GM23248 (cell line): Measurements from ENCODE around the gene MTERF4. TPM values are rescaled to one million over a fixed set of nuclear protein-coding genes. Genes with fewer than 3 reads are reported as not detected.

Source experiments
- DNase-seq: peaks from one replicate; pipeline ENCODE4 v3.0.0-alpha.2; 2015
- H2AFZ ChIP-seq: fragments of 200-600 bp; sonication (generic); 2 replicates; pipeline ENCODE4 v1.6.1; 2016; ENCODE audit warnings: antibody characterized with exemption
- H3F3A ChIP-seq: fragments of 200-600 bp; sonication (generic); 2 replicates; pipeline ENCODE4 v1.6.1; 2016; ENCODE audit warnings: mild to moderate bottlenecking, antibody characterized with exemption, mixed run types; ENCODE audit not compliant: insufficient read depth
- H3K27ac ChIP-seq: fragments of 200-600 bp; sonication (generic); 2 replicates; pipeline ENCODE4 v1.5.1; 2016; ENCODE audit warnings: mild to moderate bottlenecking
- H3K27me3 ChIP-seq: fragments of 200-600 bp; sonication (generic); replicated peaks from 2 replicates; pipeline ENCODE4 v1.6.1; 2016; ENCODE audit warnings: mild to moderate bottlenecking; ENCODE audit not compliant: insufficient read depth
- H3K36me3 ChIP-seq: fragments of 200-600 bp; sonication (generic); 2 replicates; pipeline ENCODE4 v1.6.1; 2016; ENCODE audit warnings: low read depth, mild to moderate bottlenecking
- H3K4me1 ChIP-seq: fragments of 200-600 bp; sonication (generic); 2 replicates; pipeline ENCODE4 v1.6.1; 2016; ENCODE audit warnings: mild to moderate bottlenecking; ENCODE audit not compliant: insufficient read depth
- H3K4me2 ChIP-seq: fragments of 200-600 bp; sonication (generic); one replicate; pipeline ENCODE4 v1.6.1; 2016; ENCODE audit warnings: mild to moderate bottlenecking; ENCODE audit not compliant: unreplicated experiment
- H3K4me3 ChIP-seq: fragments of 200-600 bp; sonication (generic); 2 replicates; pipeline ENCODE4 v1.5.1; 2016; ENCODE audit warnings: mild to moderate bottlenecking
- H3K79me2 ChIP-seq: fragments of 200-600 bp; sonication (generic); 2 replicates; pipeline ENCODE4 v1.6.1; 2016; ENCODE audit warnings: mild to moderate bottlenecking; ENCODE audit not compliant: insufficient read depth
- H3K9ac ChIP-seq: fragments of 200-600 bp; sonication (generic); 2 replicates; pipeline ENCODE4 v1.6.1; 2016; ENCODE audit warnings: mild to moderate bottlenecking
- H3K9me2 ChIP-seq: fragments of 200-600 bp; sonication (generic); 2 replicates; pipeline ENCODE4 v1.6.1; 2016; ENCODE audit warnings: mixed run types, mild to moderate bottlenecking, moderate library complexity; ENCODE audit not compliant: insufficient read depth
- H3K9me3 ChIP-seq: fragments of 200-600 bp; sonication (generic); one replicate; pipeline ENCODE4 v1.6.1; 2017; ENCODE audit warnings: low read depth
- H4K20me1 ChIP-seq: fragments of 200-600 bp; sonication (generic); 2 replicates; pipeline ENCODE4 v1.6.0; 2016; ENCODE audit not compliant: insufficient read depth
- EZH2 ChIP-seq: fragments of 200-600 bp; sonication (generic); IDR thresholded peaks from 2 replicates; pipeline ENCODE4 v1.6.1; 2018; ENCODE audit warnings: antibody characterized with exemption, mild to moderate bottlenecking; ENCODE audit not compliant: insufficient read depth, poor library complexity, severe bottlenecking
- EZH2phosphoT487 ChIP-seq: fragments of 200-600 bp; sonication (generic); IDR thresholded peaks from 2 replicates; pipeline ENCODE4 v1.6.1; 2018; ENCODE audit warnings: antibody characterized with exemption, moderate library complexity, mild to moderate bottlenecking, low read depth; ENCODE audit not compliant: insufficient read depth
- WGBS, 2 experiments: methylation state at CpG; one replicate each; pipeline ENCODE4 v1.1.6; 2015 to 2017; ENCODE audit warnings: low lambda C conversion rate in 2 of 2, low coverage in 1 of 2; ENCODE audit errors: missing lambda C conversion rate in 2 of 2; 5-methylcytosine and 5-hydroxymethylcytosine counted together
- in situ Hi-C: fragments of 300-500 bp; cut with MboI; formaldehyde crosslinking; loops from 2 replicates; pipeline ENCODE4 v1.15.0; 2020
- polyA plus RNA-seq: library from polyadenylated mRNA; unstranded; fragments of >200 nt; fragmentation: Nextera tagmentation; extraction: Ambion mirVana; gene quantifications from 2 replicates; pipeline ENCODE4 v1.2.1, GENCODE V29; 2016
- total RNA-seq: library from RNA; depleted of rRNA; stranded (reverse); fragments of >200 nt; shearing (Covaris generic); gene quantifications from 2 replicates; pipeline ENCODE4 v1.2.3, GENCODE V29; 2014

Gene MTERF4
- total and polyA plus RNA-seq, 2 experiments from 2014 or later, result 15.1 to 21.0 TPM

GRCh38 chr2:241110089-241110606 is 8.1 kb upstream of the MTERF4 start:
- no peak overlapping the region for H3K9ac ChIP-seq
- H3K36me3 ChIP-seq, result no peaks in the 10 kb centered on the region
- no peaks in the 10 kb centered on the region for H3K27me3 ChIP-seq
- in situ Hi-C loops, result no loop called here
- no peak overlapping the region for H3K4me3 ChIP-seq
- no peak for DNase-seq
- H4K20me1 ChIP-seq, result no peaks in the 10 kb centered on the region
- H3K9me2 ChIP-seq, result no peaks in the 10 kb centered on the region
- H3K79me2 ChIP-seq, result no peaks in the 10 kb centered on the region
- TF ChIP-seq EZH2phosphoT487 (no peak), EZH2 (no peak)
- H2AFZ ChIP-seq, result no peak overlapping the region
- H3K9me3 ChIP-seq, result no peaks in the 10 kb centered on the region
- no peaks in the 10 kb centered on the region for H3F3A ChIP-seq
- no peaks in the 10 kb centered on the region for H3K4me1 ChIP-seq
- no peak overlapping the region for H3K27ac ChIP-seq
- H3K4me2 ChIP-seq, result no peak overlapping the region
- WGBS, 2 experiments, result 86 to 88% methylated on average over 9 of the region's 9 CpGs

GRCh38 chr2:241109210-241110088 is 7.4 kb upstream of the MTERF4 start:
- Histone ChIP-seq H2AFZ (no peak overlapping the region), H3K36me3 (no peaks in the 10 kb centered on the region), H3F3A (no peaks in the 10 kb centered on the region), H4K20me1 (no peaks in the 10 kb centered on the region), H3K9ac (no peak overlapping the region), H3K4me2 (no peak overlapping the region), H3K79me2 (no peaks in the 10 kb centered on the region), H3K9me2 (no peaks in the 10 kb centered on the region), H3K4me1 (no peaks in the 10 kb centered on the region), H3K4me3 (no peak overlapping the region), H3K9me3 (no peaks in the 10 kb centered on the region), H3K27me3 (no peaks in the 10 kb centered on the region), H3K27ac (no peak overlapping the region)
- 94 to 97% methylated on average over 9 to 14 of the region's 14 CpGs for WGBS, 2 experiments
- in situ Hi-C loops, result no loop called here
- no peak for TF ChIP-seq EZH2
- no peak for TF ChIP-seq EZH2phosphoT487
- no peak for DNase-seq

- H3K9ac ChIP-seq, result no peak overlapping the region
- no peaks in the 10 kb centered on the region for H3F3A ChIP-seq
- DNase-seq, result no peak
- no peak overlapping the region for H3K27ac ChIP-seq
- H3K9me3 ChIP-seq, result no peaks in the 10 kb centered on the region
- TF ChIP-seq EZH2 (no peak), EZH2phosphoT487 (no peak)
- H3K36me3 ChIP-seq, result no peaks in the 10 kb centered on the region
- H3K79me2 ChIP-seq, result no peaks in the 10 kb centered on the region
- H3K4me1 ChIP-seq, result no peaks in the 10 kb centered on the region
- 88 to 89% methylated on average over 35 of the region's 35 CpGs for WGBS, 2 experiments
- no peaks in the 10 kb centered on the region for H4K20me1 ChIP-seq
- H2AFZ ChIP-seq, result no peak overlapping the region
- no peaks in the 10 kb centered on the region for H3K27me3 ChIP-seq
- H3K4me3 ChIP-seq, result no peak overlapping the region
- in situ Hi-C loops, result no loop called here
- H3K9me2 ChIP-seq, result no peaks in the 10 kb centered on the region
- H3K4me2 ChIP-seq, result no peak overlapping the region
These were observed 6.5 kb upstream of the MTERF4 start for GRCh38 chr2:241108271-241109209.
